K562 (cell line): ENCODE measurements around the gene SAE1. TPM values are rescaled to one million over a fixed set of nuclear protein-coding genes. Genes with fewer than 3 reads are reported as not detected.

Experiments used
- BRD9 ChIP-seq: fragments of 450-650 bp; IDR thresholded peaks from 2 replicates; pipeline ENCODE4 v1.6.1; 2018; ENCODE audit warnings: low read depth; ENCODE audit not compliant: partially characterized antibody
- CBFB ChIP-seq: sonication (generic); formaldehyde crosslinking; IDR thresholded peaks from 2 replicates; pipeline ENCODE4 v1.4.0; 2020; ENCODE audit warnings: mild to moderate bottlenecking, missing genetic modification reagents
- CREB1 ChIP-seq, 2 experiments: sonication (generic) in 1 of 2; formaldehyde crosslinking in 1 of 2; IDR thresholded peaks; 2 replicates each; pipeline versions ENCODE4 v1.6.1 to v1.8.0; 2012 to 2022; ENCODE audit warnings: inconsistent platforms in 1 of 2, mild to moderate bottlenecking in 1 of 2, missing genetic modification reagents in 1 of 2, moderate library complexity in 1 of 2
- ELF4 ChIP-seq: fragments of 450-650 bp; formaldehyde crosslinking; IDR thresholded peaks from 2 replicates; pipeline ENCODE4 v1.4.0; 2022; ENCODE audit warnings: missing genetic modification characterization
- HBP1 ChIP-seq: fragments of 450-650 bp; formaldehyde crosslinking; IDR thresholded peaks from 2 replicates; pipeline ENCODE4 v1.4.0; 2022; ENCODE audit warnings: missing genetic modification characterization
- HDAC1 ChIP-seq, 2 experiments: fragments of 450-650 bp; IDR thresholded peaks; 2 replicates each; pipeline ENCODE4 v1.6.1; 2016 to 2017; ENCODE audit warnings: inconsistent platforms in 1 of 2, mild to moderate bottlenecking in 1 of 2, moderate library complexity in 1 of 2
- HMGN3 ChIP-seq: IDR thresholded peaks from 2 replicates; pipeline ENCODE4 v1.6.1; 2011; ENCODE audit warnings: borderline replicate concordance, low read depth, mild to moderate bottlenecking, mixed read lengths, low read length; ENCODE audit not compliant: insufficient read length; ENCODE audit errors: extremely low read depth
- JUNB ChIP-seq: fragments of 450-650 bp; formaldehyde crosslinking; conservative IDR thresholded peaks from 2 replicates; pipeline ENCODE4 v1.4.0; 2020; ENCODE audit warnings: mild to moderate bottlenecking
- MCM3 ChIP-seq: fragments of 450-650 bp; IDR thresholded peaks from 2 replicates; pipeline ENCODE4 v1.6.1; 2016
- MCM5 ChIP-seq: fragments of 450-650 bp; IDR thresholded peaks from 2 replicates; pipeline ENCODE4 v1.6.1; 2016; ENCODE audit warnings: low read depth
- SMARCA5 ChIP-seq: fragments of 450-650 bp; IDR thresholded peaks from 2 replicates; pipeline ENCODE4 v1.6.1; 2016
- SMARCE1 ChIP-seq: fragments of 450-650 bp; IDR thresholded peaks from 2 replicates; pipeline ENCODE4 v1.7.1; 2016; ENCODE audit warnings: mild to moderate bottlenecking
- SMC3 ChIP-seq: conservative IDR thresholded peaks from 2 replicates; pipeline ENCODE4 v1.6.1; 2011; ENCODE audit warnings: low read depth, low read length, improper control_type of control experiment; ENCODE audit not compliant: insufficient read depth
- TFAP4 ChIP-seq: sonication (generic); formaldehyde crosslinking; IDR thresholded peaks from 2 replicates; pipeline ENCODE4 v1.8.0; 2022; ENCODE audit warnings: missing genetic modification reagents, mild to moderate bottlenecking, moderate library complexity, borderline replicate concordance
- TRIM24 ChIP-seq, 2 experiments: fragments of 450-650 bp; IDR thresholded peaks; 2 replicates each; pipeline ENCODE4 v1.6.1; 2016
- ZNF12 ChIP-seq: sonication (generic); formaldehyde crosslinking; IDR thresholded peaks from 2 replicates; pipeline ENCODE4 v1.4.0; 2020; ENCODE audit warnings: mild to moderate bottlenecking, missing genetic modification reagents
- polyA plus RNA-seq, 8 experiments: library from polyadenylated mRNA; depleted of rRNA in 4 of 8; stranded (reverse) in 5 of 8; unstranded in 3 of 8; fragments of >200 nt; fragmentation: Nextera tagmentation in 2 of 8; fragmentation: Illumina TruSeq in 1 of 8; extraction: Ambion mirVana in 2 of 8; extraction: Trizol in 1 of 8; gene quantifications; 2 replicates each; pipeline versions ENCODE4 v1.2.1 to v1.2.3, GENCODE V29; 2011 to 2014; ENCODE audit warnings: inconsistent platforms in 1 of 8, missing spikeins in 1 of 8
- total RNA-seq, 7 experiments: library from RNA; depleted of rRNA in 6 of 7; stranded (reverse); fragments of >200 nt in 6 of 7; fragmentation: Illumina TruSeq in 2 of 7; extraction: Trizol in 2 of 7; gene quantifications; 2 replicates each; pipeline versions ENCODE4 v1.2.1 to v1.2.3, GENCODE V29; 2011 to 2021; ENCODE audit warnings: low replicate concordance in 1 of 7

The SAE1 gene
- total and polyA plus RNA-seq, 9 of the 15 experiments (the other 6 are each of a cell fraction or from before 2014, with no cell fraction given) = 82.8 to 299 (median 217) TPM

GRCh38 chr19:47240996-47241918 is 110.6 kb downstream of the SAE1 start (continued):
- TF ChIP-seq TFAP4 (CRISPR knock-in tag) (peak; percentile 57; the same call in 1 of the 2 replicates), JUNB (CRISPR knock-in tag) (peak; percentile 69; the same call in 1 of the 2 replicates), BRD9 (peak; percentile 84), SMARCE1 (peak; percentile 71), MCM5 (no peak), SMC3 (no peak), MCM3 (peak; percentile 69; the same call in 1 of the 2 replicates), HDAC1 (IDR thresholded peaks at IDR 0.05) (0 out of 4 replicates have a peak, but pooled peaks of 1 of the 2 experiments have one; percentile 66), SMARCA5 (peak; percentile 79; the same call in 1 of the 2 replicates), ELF4 (CRISPR knock-in tag) (peak; percentile 72; the same call in 1 of the 2 replicates), TRIM24 (IDR thresholded peaks at IDR 0.05) (peak in 1 of 2 experiments; percentile 54; a peak in 3 of 4 replicates), HBP1 (CRISPR knock-in tag) (peak; percentile 72; the same call in 1 of the 2 replicates), CBFB (0 out of 2 replicates have a peak, but pooled peaks have one; percentile 9), HMGN3 (peak; percentile 55), ZNF12 (CRISPR knock-in tag) (no peak), CREB1 (IDR thresholded peaks at IDR 0.05) (0 out of 2 replicates have a peak, but pooled peaks have one; percentile 46), CREB1 (CRISPR knock-in tag; IDR thresholded peaks at IDR 0.05) (peak; percentile 49; the same call in 1 of the 2 replicates)
